ENCODE data around the gene LRCH1. TPM values are rescaled to one million over a fixed set of nuclear protein-coding genes. Genes with fewer than 3 reads are reported as not detected.

Gene LRCH1
- total RNA-seq, 4 donors from 2014 or later = 5.2 to 30.7 (median 17.1) TPM

DNA sequence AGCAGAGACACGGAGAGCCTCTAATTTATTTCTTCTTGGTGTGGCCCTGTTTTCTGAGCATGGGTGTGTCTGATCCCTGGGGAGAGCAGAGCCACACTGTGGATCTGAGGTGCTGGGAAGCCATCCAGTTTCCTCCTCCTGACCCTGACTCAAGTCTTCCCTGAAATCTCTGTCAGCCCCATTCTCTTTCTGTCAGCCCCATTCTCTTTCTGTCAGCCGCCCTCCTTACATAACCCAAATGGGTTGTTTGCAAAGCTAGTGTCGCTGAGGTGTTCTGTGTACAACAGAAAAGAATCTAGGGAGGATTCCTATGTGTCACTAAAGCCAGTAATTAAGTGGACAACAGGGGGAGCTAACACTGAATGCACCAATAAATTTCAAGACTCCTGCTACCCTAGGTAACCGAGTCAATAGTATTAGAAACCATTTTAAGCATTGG is 50.2 kb downstream of the LRCH1 start:
- in situ Hi-C loops (cut with MboI; ENCODE audit: low pct_ligation_motif_present in 1 of 4, low pct_unique_long_range_greater_than_20kb in 1 of 4, low sequenced_read_pairs in 3 of 4) = no loop called here
- TF ChIP-seq, protein P1, sequence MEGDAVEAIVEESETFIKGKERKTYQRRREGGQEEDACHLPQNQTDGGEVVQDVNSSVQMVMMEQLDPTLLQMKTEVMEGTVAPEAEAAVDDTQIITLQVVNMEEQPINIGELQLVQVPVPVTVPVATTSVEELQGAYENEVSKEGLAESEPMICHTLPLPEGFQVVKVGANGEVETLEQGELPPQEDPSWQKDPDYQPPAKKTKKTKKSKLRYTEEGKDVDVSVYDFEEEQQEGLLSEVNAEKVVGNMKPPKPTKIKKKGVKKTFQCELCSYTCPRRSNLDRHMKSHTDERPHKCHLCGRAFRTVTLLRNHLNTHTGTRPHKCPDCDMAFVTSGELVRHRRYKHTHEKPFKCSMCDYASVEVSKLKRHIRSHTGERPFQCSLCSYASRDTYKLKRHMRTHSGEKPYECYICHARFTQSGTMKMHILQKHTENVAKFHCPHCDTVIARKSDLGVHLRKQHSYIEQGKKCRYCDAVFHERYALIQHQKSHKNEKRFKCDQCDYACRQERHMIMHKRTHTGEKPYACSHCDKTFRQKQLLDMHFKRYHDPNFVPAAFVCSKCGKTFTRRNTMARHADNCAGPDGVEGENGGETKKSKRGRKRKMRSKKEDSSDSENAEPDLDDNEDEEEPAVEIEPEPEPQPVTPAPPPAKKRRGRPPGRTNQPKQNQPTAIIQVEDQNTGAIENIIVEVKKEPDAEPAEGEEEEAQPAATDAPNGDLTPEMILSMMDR (IDR thresholded peaks at IDR 0.05) = peak in 1 of 5 experiments; percentile 9
- TF ChIP-seq EP300 (IDR thresholded peaks at IDR 0.05; ENCODE audit: low read depth) = no peak
- H3K4me1 ChIP-seq = peaks cover 28 to 96% (median 62%) of the 10 kb centered on the region in 4 donors

DNA sequence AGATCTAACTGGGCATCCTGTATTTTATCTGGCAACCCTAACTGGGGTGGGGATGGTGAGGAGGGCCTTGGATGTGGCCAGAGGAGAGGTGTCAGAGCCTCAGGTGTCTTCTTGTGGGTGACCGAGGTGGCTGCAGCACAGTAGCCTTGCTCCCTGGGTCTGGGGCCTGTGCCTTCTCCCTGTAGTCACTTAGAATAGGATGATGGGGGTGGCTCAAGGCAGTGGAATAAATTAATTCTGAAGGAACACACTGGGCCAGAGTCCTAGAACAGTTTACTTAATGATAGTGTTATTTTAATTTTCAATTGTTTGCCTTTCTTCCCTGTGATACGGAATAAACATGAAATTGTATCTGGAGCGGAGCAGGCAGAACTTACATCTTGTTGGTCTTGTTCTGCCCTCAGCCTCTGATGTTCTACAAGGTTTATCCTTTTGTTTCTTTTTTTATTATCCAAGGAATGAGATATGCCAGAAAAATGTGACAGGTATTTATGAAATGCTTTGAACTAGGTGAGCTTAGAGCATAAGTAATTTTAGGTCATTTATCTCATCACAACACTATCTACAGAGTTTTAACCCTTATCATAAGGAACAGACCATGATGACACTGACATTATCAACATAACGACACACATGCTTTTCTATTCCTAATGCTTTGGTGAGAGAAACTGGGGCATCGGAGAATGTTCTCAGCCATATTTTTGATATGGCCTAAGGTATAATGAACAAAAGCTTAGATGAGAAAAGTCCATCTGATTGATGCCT is 51.4 kb downstream of the LRCH1 start:
- H3K36me3 ChIP-seq = no peaks in the 10 kb centered on the region
- 75 to 79% methylated on average over 4 to 5 of the region's 5 CpGs for WGBS, 2 donors (ENCODE audit: low coverage in 1 of 2)
- no peak overlapping the region for H3K4me3 ChIP-seq
- no peak for DNase-seq
- peaks cover 28 to 91% (median 62%) of the 10 kb centered on the region in 4 donors for H3K4me1 ChIP-seq
- in situ Hi-C loops (cut with MboI; ENCODE audit: low pct_ligation_motif_present in 1 of 4, low pct_unique_long_range_greater_than_20kb in 1 of 4, low sequenced_read_pairs in 3 of 4) = no loop called here
- intact Hi-C loops (cut with DNase I; ENCODE audit: low total_unique reads) = no loop called here
- TF ChIP-seq POLR2A (IDR thresholded peaks at IDR 0.05) = no peak
- TF ChIP-seq, protein P1 (IDR thresholded peaks at IDR 0.05) = no peak
- no peak for TF ChIP-seq POLR2AphosphoS5 (IDR thresholded peaks at IDR 0.05)
- TF ChIP-seq EP300 (IDR thresholded peaks at IDR 0.05; ENCODE audit: low read depth) = no peak
- peak overlapping the region; percentile 10 to 40 (median 31) for H3K27ac ChIP-seq
- H3K9me3 ChIP-seq = no peaks in the 10 kb centered on the region
- no peaks in the 10 kb centered on the region for H3K27me3 ChIP-seq

More for the DNA sequence above, 50.2 kb downstream of the LRCH1 start:
- Histone ChIP-seq H3K36me3 (no peaks in the 10 kb centered on the region), H3K9me3 (no peaks in the 10 kb centered on the region), H3K27me3 (no peaks in the 10 kb centered on the region), H3K4me3 (no peak overlapping the region), H3K27ac (no peak overlapping the region)
- intact Hi-C loops (cut with DNase I; ENCODE audit: low total_unique reads) = no loop called here
- DNase-seq = no peak
- WGBS, 2 donors (ENCODE audit: low coverage in 1 of 2) = 67 to 70% methylated on average over 2 to 4 of the region's 4 CpGs

DNA sequence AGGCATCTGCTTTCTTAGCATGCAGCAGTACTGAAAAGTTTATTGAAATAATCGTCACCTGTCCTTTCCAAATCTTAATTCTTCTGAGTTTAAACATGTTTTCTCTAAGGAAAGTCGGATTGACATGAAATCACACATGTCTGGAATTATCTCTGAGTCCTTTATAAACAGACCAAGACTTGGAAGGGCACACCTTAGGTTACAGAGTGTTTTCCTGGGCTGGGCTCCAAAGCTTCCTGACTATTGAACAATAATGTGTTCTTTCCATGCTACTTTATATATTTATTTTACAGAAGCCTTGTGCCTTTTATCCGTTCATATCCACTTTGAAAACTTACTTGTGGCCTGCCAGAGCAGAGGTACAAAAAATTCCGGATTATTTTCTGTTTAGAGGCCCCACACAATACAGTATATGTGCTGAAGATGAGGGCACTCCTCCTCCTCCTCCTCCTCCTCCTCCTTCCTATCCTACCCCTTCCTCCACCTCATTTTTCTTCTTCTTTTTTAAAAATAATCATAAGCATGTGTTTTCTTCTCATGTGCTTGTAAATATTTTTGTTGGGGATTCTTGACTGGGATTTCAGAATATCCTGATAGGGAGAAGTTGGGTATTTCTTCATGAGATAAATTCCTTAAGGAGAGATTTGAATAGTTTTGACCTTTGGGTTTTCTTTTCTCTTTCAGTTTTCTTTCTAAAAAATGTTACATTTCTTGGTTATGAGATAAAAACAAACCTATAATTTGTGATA is 52.3 kb downstream of the LRCH1 start:
- 34 to 57% methylated on average over 2 to 4 of the region's 4 CpGs for WGBS, 2 donors (ENCODE audit: low coverage in 1 of 2)
- H3K9me3 ChIP-seq = no peaks in the 10 kb centered on the region
- in situ Hi-C loops (cut with MboI; ENCODE audit: low pct_ligation_motif_present in 1 of 4, low pct_unique_long_range_greater_than_20kb in 1 of 4, low sequenced_read_pairs in 3 of 4) (no loop called here), intact Hi-C loops (cut with DNase I; ENCODE audit: low total_unique reads) (no loop called here)
- no peak for DNase-seq
- no peak overlapping the region for H3K4me3 ChIP-seq
- H3K27ac ChIP-seq = peak overlapping the region; percentile 10 to 40 (median 31)
- no peaks in the 10 kb centered on the region for H3K27me3 ChIP-seq
- TF ChIP-seq POLR2AphosphoS5 (IDR thresholded peaks at IDR 0.05) (no peak), POLR2A (IDR thresholded peaks at IDR 0.05) (no peak), EP300 (IDR thresholded peaks at IDR 0.05; ENCODE audit: low read depth) (no peak)
- TF ChIP-seq, protein P1 (IDR thresholded peaks at IDR 0.05) = no peak
- H3K4me1 ChIP-seq = peaks cover 28 to 88% (median 58%) of the 10 kb centered on the region in 4 donors
- no peaks in the 10 kb centered on the region for H3K36me3 ChIP-seq

DNA sequence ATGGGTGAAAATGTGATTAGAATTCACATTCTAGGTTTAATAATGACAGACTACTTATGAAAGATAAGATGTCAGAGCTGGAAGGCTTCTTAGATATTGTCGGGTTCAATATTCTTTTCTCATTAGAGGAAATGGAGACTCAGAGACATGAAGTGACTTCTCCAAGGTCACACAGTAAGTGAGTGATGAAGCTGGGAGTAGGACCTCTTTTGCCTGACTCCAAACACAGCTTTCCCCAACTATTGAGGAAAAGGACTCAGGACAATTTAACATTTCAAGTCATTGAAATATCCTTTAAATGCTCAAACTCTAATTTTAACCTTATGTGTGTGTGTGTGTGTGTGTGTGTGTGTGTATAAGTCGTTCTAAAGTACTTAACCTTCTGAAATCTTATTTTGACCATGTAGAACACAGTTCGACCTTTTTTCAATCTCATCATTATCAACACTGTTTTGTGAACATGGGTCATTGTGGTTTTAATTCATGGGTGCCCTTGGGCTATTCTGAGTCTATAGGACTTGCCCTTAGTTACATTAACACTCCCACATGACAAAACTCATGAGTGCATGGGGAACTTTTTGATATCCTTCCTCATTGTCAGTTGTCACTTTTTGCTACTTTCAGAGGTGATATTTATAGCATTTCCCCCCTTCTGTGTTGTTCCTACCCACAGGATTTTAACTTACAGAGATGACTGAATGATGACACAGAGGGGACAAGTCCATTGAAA is 53.0 kb downstream of the LRCH1 start:
- H3K27ac ChIP-seq = peak overlapping the region in 2 of 4 donors; percentile 10 to 29
- intact Hi-C loops (cut with DNase I; ENCODE audit: low total_unique reads) = no loop called here
- WGBS, 2 donors (ENCODE audit: low coverage in 1 of 2) = 69 to 76% methylated on average over 3 of the region's 3 CpGs

More for the DNA sequence above, 53.0 kb downstream of the LRCH1 start:
- Histone ChIP-seq H3K4me1 (peaks cover 28 to 80% (median 53%) of the 10 kb centered on the region in 4 donors), H3K36me3 (no peaks in the 10 kb centered on the region), H3K4me3 (no peak overlapping the region), H3K9me3 (no peaks in the 10 kb centered on the region), H3K27me3 (no peaks in the 10 kb centered on the region)
- no peak for TF ChIP-seq POLR2A (IDR thresholded peaks at IDR 0.05)
- no peak for TF ChIP-seq POLR2AphosphoS5 (IDR thresholded peaks at IDR 0.05)
- no peak for TF ChIP-seq EP300 (IDR thresholded peaks at IDR 0.05; ENCODE audit: low read depth)
- TF ChIP-seq, protein P1 (IDR thresholded peaks at IDR 0.05) = no peak
- no peak for DNase-seq
- in situ Hi-C loops (cut with MboI; ENCODE audit: low pct_ligation_motif_present in 1 of 4, low pct_unique_long_range_greater_than_20kb in 1 of 4, low sequenced_read_pairs in 3 of 4) = no loop called here

Data from transverse colon (tissue), 4 donors.